ENCODE results near the gene IGFL3.

DNA sequence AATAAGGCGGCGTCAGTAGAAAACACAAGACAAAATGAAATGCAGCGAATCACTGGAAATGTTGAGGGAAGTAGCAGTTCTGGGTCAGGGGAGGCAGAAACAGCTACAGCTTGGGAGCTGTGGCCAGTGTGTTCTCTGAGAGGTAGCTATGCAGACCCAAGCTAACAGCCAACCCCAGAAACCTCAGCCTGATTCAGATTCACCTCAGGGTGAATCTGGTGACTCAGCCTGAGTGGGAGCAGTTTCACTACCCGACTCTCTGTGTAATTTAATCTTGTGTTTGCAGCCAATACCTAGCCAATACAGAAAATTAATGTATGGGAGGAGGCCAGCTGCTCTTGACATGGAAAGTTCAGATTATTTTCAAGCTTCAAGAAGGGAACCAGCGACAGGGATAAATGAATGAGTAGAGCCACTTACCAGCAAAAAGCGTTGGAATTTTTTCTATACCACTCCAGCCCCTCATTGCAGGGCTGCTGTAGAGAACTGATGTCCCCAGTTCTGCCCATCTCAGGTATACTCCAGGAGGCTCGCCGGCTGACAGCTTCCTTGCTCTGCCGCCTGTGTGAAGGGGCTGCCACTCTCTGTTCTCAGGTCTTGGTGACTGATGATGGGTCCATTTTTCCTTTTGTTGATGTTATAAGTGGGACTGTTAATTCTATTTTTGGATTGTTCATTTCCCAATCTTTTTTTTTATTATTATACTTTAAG lies 8.9 kb downstream of the IGFL3 start:
- TF ChIP-seq CTCF (conservative IDR thresholded peaks at IDR 0.05 in 1 of 2, IDR thresholded peaks at IDR 0.05 in 1 of 2; ENCODE audit: low read depth in 1 of 2, low read length in 2 of 2) (no peak), EZH2 (IDR thresholded peaks at IDR 0.05; ENCODE audit: low read length, missing control alignments) (no peak)
